Liver (tissue), 9 donors: Measurements from ENCODE around the gene FAM117A. TPM values are rescaled to one million over a fixed set of nuclear protein-coding genes. Genes with fewer than 3 reads are reported as not detected.

Experiments
- DNase-seq: peaks from one replicate; pipeline ENCODE4 v3.0.0-alpha.2; 2017; ENCODE audit warnings: low spot score
- H3K27ac ChIP-seq, 2 donors: one replicate each; pipeline ENCODE4 v1.7.0; 2013; ENCODE audit warnings: inconsistent platforms in 2 of 2, low read length in 2 of 2, control low read depth in 1 of 2, low read depth in 1 of 2, mild to moderate bottlenecking in 1 of 2
- H3K27me3 ChIP-seq, 4 donors: one replicate each; pipeline versions ENCODE4 v1.6.1 to v1.7.0; 2013; ENCODE audit warnings: low read length in 3 of 4, inconsistent platforms in 1 of 4, mild to moderate bottlenecking in 1 of 4, moderate library complexity in 1 of 4; ENCODE audit not compliant: control insufficient read depth in 4 of 4, insufficient read depth in 4 of 4
- H3K36me3 ChIP-seq, 4 donors: one replicate each; pipeline versions ENCODE4 v1.6.1 to v1.7.0; 2013; ENCODE audit warnings: low read length in 3 of 4, mild to moderate bottlenecking in 3 of 4, low read depth in 1 of 4, moderate library complexity in 1 of 4; ENCODE audit not compliant: control insufficient read depth in 4 of 4, insufficient read depth in 3 of 4
- H3K4me1 ChIP-seq, 4 donors: one replicate each; pipeline versions ENCODE4 v1.6.1 to v1.7.0; 2013; ENCODE audit warnings: low read length in 3 of 4, mild to moderate bottlenecking in 3 of 4, moderate library complexity in 1 of 4; ENCODE audit not compliant: control insufficient read depth in 4 of 4, insufficient read depth in 4 of 4
- H3K4me3 ChIP-seq, 3 donors: one replicate each; pipeline versions ENCODE4 v1.6.1 to v1.7.0; 2013; ENCODE audit warnings: low read length in 3 of 3, control low read depth in 1 of 3, low read depth in 1 of 3, mild to moderate bottlenecking in 1 of 3
- H3K9ac ChIP-seq, 2 donors: one replicate each; pipeline ENCODE4 v1.7.0; 2013; ENCODE audit warnings: low read length in 2 of 2, mild to moderate bottlenecking in 2 of 2, moderate library complexity in 2 of 2, control low read depth in 1 of 2, low read depth in 1 of 2
- H3K9me3 ChIP-seq, 4 donors: one replicate each; pipeline versions ENCODE4 v1.6.1 to v1.7.0; 2013; ENCODE audit warnings: low read length in 3 of 4; ENCODE audit not compliant: control insufficient read depth in 4 of 4
- EGR1 ChIP-seq, 2 donors: IDR thresholded peaks; 2 replicates each; pipeline ENCODE4 v1.6.1; 2016 to 2018; ENCODE audit warnings: antibody characterized with exemption in 2 of 2, low read depth in 2 of 2
- FOXA1 ChIP-seq: IDR thresholded peaks from 2 replicates; pipeline ENCODE4 v1.6.1; 2016; ENCODE audit warnings: antibody characterized with exemption
- FOXA2 ChIP-seq: IDR thresholded peaks from 2 replicates; pipeline ENCODE4 v1.6.1; 2016; ENCODE audit warnings: antibody characterized with exemption
- GABPA ChIP-seq, 2 donors: IDR thresholded peaks in 1 of 2; conservative IDR thresholded peaks in 1 of 2; 2 replicates each; pipeline ENCODE4 v1.6.1; 2016; ENCODE audit warnings: antibody characterized with exemption in 2 of 2, mild to moderate bottlenecking in 1 of 2, moderate library complexity in 1 of 2
- HNF4A ChIP-seq, 2 donors: conservative IDR thresholded peaks; 2 replicates each; pipeline ENCODE4 v1.6.1; 2016; ENCODE audit warnings: antibody characterized with exemption in 2 of 2, mild to moderate bottlenecking in 2 of 2
- HNF4G ChIP-seq: IDR thresholded peaks from 2 replicates; pipeline ENCODE4 v1.6.1; 2016; ENCODE audit warnings: antibody characterized with exemption
- JUND ChIP-seq, 2 donors: IDR thresholded peaks; 2 replicates each; pipeline ENCODE4 v1.6.1; 2016; ENCODE audit warnings: antibody characterized with exemption in 2 of 2
- MAX ChIP-seq: IDR thresholded peaks from 2 replicates; pipeline ENCODE4 v1.6.1; 2016; ENCODE audit warnings: antibody characterized with exemption
- NR2F2 ChIP-seq: IDR thresholded peaks from 2 replicates; pipeline ENCODE4 v1.6.1; 2016; ENCODE audit warnings: antibody characterized with exemption
- RAD21 ChIP-seq, 2 donors: IDR thresholded peaks; 2 replicates each; pipeline ENCODE4 v1.6.1; 2016; ENCODE audit warnings: antibody characterized with exemption in 2 of 2, mild to moderate bottlenecking in 2 of 2
- SP1 ChIP-seq: IDR thresholded peaks from 2 replicates; pipeline ENCODE4 v1.6.1; 2018; ENCODE audit warnings: antibody characterized with exemption, mild to moderate bottlenecking
- TAF1 ChIP-seq: conservative IDR thresholded peaks from 2 replicates; pipeline ENCODE4 v1.6.1; 2016; ENCODE audit warnings: antibody characterized with exemption, mild to moderate bottlenecking
- YY1 ChIP-seq: IDR thresholded peaks from 2 replicates; pipeline ENCODE4 v1.6.1; 2016; ENCODE audit warnings: antibody characterized with exemption, mild to moderate bottlenecking
- WGBS: extraction: QIAGEN DNeasy Blood & Tissue Kit; methylation state at CpG from one replicate; pipeline ENCODE4 v1.1.7; 2013; 5-methylcytosine and 5-hydroxymethylcytosine counted together
- polyA plus RNA-seq, 2 donors: library from polyadenylated mRNA; stranded (reverse) in 1 of 2; unstranded in 1 of 2; fragments of 200-250 nt in 1 of 2; fragments of >200 nt in 1 of 2; fragmentation: Nextera tagmentation in 1 of 2; extraction: Ambion mirVana in 1 of 2; gene quantifications; one replicate each; pipeline versions ENCODE4 v1.2.1 to v1.2.3, GENCODE V29; 2013 to 2015
- total RNA-seq, 2 donors: library from RNA; depleted of rRNA; stranded (reverse); fragments of >200 nt; gene quantifications; one replicate each; pipeline ENCODE4 v1.2.3, GENCODE V29; 2014
- TF ChIP-seq, protein P1 (sequence below): IDR thresholded peaks from 2 replicates; pipeline ENCODE4 v1.6.1; 2016; ENCODE audit warnings: antibody characterized with exemption, mild to moderate bottlenecking
- TF ChIP-seq, protein P2 (sequence below): IDR thresholded peaks from 2 replicates; pipeline ENCODE4 v1.6.1; 2016; ENCODE audit warnings: antibody characterized with exemption
- TF ChIP-seq, protein P3 (sequence below): fragments of 150-350 bp; IDR thresholded peaks from 2 replicates; pipeline ENCODE4 v1.5.1; 2017; ENCODE audit warnings: improper control_type of control experiment, low read depth, low read length; ENCODE audit not compliant: missing input control
- donor health status: healthy.
- donor health status: healthy.
- donor health status: healthy.
- donor health status: healthy.
- donor health status: healthy.

Gene FAM117A
- total and polyA plus RNA-seq, 4 donors: 4.5 to 39.3 (median 5.5) TPM

GRCh38 chr17:49677134-49677932, 86.6 kb downstream of the FAM117A start:
- no peaks in the 10 kb centered on the region for H3K27me3 ChIP-seq
- H3K36me3 ChIP-seq: no peaks in the 10 kb centered on the region
- WGBS: under 1% methylated on average over 34 of the region's 34 CpGs
- peak overlapping the region; percentile 88 to 93 (median 88) for H3K4me3 ChIP-seq
- DNase-seq: peak; percentile 96
- H3K27ac ChIP-seq: peak overlapping the region; percentile 100
- peak overlapping the region; percentile 96 to 99 for H3K9ac ChIP-seq
- no peaks in the 10 kb centered on the region for H3K9me3 ChIP-seq
- peaks cover 7 to 28% (median 20%) of the 10 kb centered on the region in 4 donors for H3K4me1 ChIP-seq
- TF ChIP-seq, protein P1, sequence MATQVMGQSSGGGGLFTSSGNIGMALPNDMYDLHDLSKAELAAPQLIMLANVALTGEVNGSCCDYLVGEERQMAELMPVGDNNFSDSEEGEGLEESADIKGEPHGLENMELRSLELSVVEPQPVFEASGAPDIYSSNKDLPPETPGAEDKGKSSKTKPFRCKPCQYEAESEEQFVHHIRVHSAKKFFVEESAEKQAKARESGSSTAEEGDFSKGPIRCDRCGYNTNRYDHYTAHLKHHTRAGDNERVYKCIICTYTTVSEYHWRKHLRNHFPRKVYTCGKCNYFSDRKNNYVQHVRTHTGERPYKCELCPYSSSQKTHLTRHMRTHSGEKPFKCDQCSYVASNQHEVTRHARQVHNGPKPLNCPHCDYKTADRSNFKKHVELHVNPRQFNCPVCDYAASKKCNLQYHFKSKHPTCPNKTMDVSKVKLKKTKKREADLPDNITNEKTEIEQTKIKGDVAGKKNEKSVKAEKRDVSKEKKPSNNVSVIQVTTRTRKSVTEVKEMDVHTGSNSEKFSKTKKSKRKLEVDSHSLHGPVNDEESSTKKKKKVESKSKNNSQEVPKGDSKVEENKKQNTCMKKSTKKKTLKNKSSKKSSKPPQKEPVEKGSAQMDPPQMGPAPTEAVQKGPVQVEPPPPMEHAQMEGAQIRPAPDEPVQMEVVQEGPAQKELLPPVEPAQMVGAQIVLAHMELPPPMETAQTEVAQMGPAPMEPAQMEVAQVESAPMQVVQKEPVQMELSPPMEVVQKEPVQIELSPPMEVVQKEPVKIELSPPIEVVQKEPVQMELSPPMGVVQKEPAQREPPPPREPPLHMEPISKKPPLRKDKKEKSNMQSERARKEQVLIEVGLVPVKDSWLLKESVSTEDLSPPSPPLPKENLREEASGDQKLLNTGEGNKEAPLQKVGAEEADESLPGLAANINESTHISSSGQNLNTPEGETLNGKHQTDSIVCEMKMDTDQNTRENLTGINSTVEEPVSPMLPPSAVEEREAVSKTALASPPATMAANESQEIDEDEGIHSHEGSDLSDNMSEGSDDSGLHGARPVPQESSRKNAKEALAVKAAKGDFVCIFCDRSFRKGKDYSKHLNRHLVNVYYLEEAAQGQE: no peak
- TF ChIP-seq, protein P2, sequence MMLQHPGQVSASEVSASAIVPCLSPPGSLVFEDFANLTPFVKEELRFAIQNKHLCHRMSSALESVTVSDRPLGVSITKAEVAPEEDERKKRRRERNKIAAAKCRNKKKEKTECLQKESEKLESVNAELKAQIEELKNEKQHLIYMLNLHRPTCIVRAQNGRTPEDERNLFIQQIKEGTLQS: no peak
- no peak for TF ChIP-seq TAF1
- no peak for TF ChIP-seq HNF4A (conservative IDR thresholded peaks at IDR 0.05)
- no peak for TF ChIP-seq JUND (IDR thresholded peaks at IDR 0.05)
- TF ChIP-seq EGR1 (IDR thresholded peaks at IDR 0.05; ENCODE audit: low read depth in 2 of 2): no peak
- no peak for TF ChIP-seq RAD21 (IDR thresholded peaks at IDR 0.05)
- no peak for TF ChIP-seq FOXA1
- no peak for TF ChIP-seq YY1
- TF ChIP-seq FOXA2: no peak
- TF ChIP-seq MAX: no peak
- TF ChIP-seq SP1: no peak
- no peak for TF ChIP-seq GABPA (IDR thresholded peaks at IDR 0.05 in 1 of 2, conservative IDR thresholded peaks at IDR 0.05 in 1 of 2)
- TF ChIP-seq HNF4G: no peak
- TF ChIP-seq, protein P3, sequence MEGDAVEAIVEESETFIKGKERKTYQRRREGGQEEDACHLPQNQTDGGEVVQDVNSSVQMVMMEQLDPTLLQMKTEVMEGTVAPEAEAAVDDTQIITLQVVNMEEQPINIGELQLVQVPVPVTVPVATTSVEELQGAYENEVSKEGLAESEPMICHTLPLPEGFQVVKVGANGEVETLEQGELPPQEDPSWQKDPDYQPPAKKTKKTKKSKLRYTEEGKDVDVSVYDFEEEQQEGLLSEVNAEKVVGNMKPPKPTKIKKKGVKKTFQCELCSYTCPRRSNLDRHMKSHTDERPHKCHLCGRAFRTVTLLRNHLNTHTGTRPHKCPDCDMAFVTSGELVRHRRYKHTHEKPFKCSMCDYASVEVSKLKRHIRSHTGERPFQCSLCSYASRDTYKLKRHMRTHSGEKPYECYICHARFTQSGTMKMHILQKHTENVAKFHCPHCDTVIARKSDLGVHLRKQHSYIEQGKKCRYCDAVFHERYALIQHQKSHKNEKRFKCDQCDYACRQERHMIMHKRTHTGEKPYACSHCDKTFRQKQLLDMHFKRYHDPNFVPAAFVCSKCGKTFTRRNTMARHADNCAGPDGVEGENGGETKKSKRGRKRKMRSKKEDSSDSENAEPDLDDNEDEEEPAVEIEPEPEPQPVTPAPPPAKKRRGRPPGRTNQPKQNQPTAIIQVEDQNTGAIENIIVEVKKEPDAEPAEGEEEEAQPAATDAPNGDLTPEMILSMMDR: no peak

- H3K36me3 ChIP-seq: no peaks in the 10 kb centered on the region
- 50% methylated on average over 5 of the region's 5 CpGs for WGBS
- no peak for DNase-seq
- H3K9me3 ChIP-seq: no peaks in the 10 kb centered on the region
- peak overlapping the region; percentile 96 to 99 for H3K9ac ChIP-seq
- H3K4me3 ChIP-seq: peak overlapping the region; percentile 88 to 93 (median 88)
- H3K27ac ChIP-seq: peak overlapping the region; percentile 100
- TF ChIP-seq NR2F2 (no peak), YY1 (no peak), MAX (peak; percentile 16), HNF4A (conservative IDR thresholded peaks at IDR 0.05) (no peak)
- peaks cover 7 to 28% (median 20%) of the 10 kb centered on the region in 4 donors for H3K4me1 ChIP-seq
- no peaks in the 10 kb centered on the region for H3K27me3 ChIP-seq
Observed at GRCh38 chr17:49676276-49676868, 87.6 kb downstream of the FAM117A start.
